Liver (tissue), 2 donors: Measurements from ENCODE around the gene C3orf38.

Experiments used
- FOXA2 ChIP-seq: IDR thresholded peaks from 2 replicates; pipeline ENCODE4 v1.6.1; 2016; ENCODE audit warnings: antibody characterized with exemption
- TAF1 ChIP-seq: conservative IDR thresholded peaks from 2 replicates; pipeline ENCODE4 v1.6.1; 2016; ENCODE audit warnings: antibody characterized with exemption, mild to moderate bottlenecking
- TF ChIP-seq, protein P1 (sequence below): IDR thresholded peaks from 2 replicates; pipeline ENCODE4 v1.6.1; 2016; ENCODE audit warnings: antibody characterized with exemption, mild to moderate bottlenecking
- TF ChIP-seq, protein P2 (sequence below): IDR thresholded peaks from 2 replicates; pipeline ENCODE4 v1.6.1; 2016; ENCODE audit warnings: antibody characterized with exemption
- donor health status: healthy.

DNA sequence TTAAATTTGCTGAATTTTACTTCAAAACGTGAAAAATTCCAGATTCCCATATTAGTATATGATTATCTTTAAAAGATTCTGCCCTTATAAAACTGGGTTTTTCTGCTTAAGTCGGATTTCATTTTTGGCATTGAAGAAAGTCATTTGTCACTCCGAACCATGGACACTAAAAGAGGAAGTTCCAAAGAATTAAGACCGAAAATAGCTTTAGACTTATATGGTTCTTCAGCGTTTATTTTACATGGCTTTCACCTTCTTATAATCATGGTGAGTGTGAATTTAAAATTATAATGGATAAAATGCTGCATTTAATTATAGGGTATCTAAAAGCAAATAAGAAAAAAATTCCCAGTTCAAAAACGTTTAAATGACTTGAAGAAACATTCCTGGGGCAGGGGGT is 1.0 kb downstream of the C3orf38 start:
- no peak for TF ChIP-seq TAF1
- TF ChIP-seq, protein P1, sequence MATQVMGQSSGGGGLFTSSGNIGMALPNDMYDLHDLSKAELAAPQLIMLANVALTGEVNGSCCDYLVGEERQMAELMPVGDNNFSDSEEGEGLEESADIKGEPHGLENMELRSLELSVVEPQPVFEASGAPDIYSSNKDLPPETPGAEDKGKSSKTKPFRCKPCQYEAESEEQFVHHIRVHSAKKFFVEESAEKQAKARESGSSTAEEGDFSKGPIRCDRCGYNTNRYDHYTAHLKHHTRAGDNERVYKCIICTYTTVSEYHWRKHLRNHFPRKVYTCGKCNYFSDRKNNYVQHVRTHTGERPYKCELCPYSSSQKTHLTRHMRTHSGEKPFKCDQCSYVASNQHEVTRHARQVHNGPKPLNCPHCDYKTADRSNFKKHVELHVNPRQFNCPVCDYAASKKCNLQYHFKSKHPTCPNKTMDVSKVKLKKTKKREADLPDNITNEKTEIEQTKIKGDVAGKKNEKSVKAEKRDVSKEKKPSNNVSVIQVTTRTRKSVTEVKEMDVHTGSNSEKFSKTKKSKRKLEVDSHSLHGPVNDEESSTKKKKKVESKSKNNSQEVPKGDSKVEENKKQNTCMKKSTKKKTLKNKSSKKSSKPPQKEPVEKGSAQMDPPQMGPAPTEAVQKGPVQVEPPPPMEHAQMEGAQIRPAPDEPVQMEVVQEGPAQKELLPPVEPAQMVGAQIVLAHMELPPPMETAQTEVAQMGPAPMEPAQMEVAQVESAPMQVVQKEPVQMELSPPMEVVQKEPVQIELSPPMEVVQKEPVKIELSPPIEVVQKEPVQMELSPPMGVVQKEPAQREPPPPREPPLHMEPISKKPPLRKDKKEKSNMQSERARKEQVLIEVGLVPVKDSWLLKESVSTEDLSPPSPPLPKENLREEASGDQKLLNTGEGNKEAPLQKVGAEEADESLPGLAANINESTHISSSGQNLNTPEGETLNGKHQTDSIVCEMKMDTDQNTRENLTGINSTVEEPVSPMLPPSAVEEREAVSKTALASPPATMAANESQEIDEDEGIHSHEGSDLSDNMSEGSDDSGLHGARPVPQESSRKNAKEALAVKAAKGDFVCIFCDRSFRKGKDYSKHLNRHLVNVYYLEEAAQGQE, result no peak
- TF ChIP-seq, protein P2, sequence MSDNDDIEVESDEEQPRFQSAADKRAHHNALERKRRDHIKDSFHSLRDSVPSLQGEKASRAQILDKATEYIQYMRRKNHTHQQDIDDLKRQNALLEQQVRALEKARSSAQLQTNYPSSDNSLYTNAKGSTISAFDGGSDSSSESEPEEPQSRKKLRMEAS, result no peak
- TF ChIP-seq FOXA2, result no peak
